Measurements from ENCODE around the gene TGFB1I1.

DNA sequence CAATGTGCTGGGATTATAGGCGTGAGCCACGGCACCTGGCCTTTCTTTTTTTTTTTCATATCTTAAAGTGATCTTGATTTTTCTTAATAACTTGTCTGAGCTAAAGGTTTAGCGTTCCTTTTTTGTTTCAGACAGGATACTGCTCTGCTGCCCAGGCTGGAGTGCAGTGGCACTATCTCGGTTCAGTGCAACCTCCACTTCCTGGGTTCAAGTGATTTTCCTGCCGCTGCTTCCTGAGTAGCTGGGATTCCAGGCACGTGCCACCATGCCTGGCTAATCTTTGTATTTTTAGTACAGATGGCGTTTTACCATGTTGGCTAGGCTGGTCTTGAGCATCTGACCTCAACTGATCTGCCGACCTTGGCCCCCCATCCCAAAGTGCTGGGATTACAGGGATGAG, 32.2 kb downstream of the TGFB1I1 start:
- no peak for TF ChIP-seq ZFP3 (CRISPR knock-in tag; IDR thresholded peaks at IDR 0.05)
- TF ChIP-seq ARNTL (CRISPR knock-in tag; IDR thresholded peaks at IDR 0.05; ENCODE audit: borderline replicate concordance, low read depth), result no peak
- TF ChIP-seq CSDC2 (CRISPR knock-in tag; IDR thresholded peaks at IDR 0.05), result no peak
- TF ChIP-seq, protein P1, sequence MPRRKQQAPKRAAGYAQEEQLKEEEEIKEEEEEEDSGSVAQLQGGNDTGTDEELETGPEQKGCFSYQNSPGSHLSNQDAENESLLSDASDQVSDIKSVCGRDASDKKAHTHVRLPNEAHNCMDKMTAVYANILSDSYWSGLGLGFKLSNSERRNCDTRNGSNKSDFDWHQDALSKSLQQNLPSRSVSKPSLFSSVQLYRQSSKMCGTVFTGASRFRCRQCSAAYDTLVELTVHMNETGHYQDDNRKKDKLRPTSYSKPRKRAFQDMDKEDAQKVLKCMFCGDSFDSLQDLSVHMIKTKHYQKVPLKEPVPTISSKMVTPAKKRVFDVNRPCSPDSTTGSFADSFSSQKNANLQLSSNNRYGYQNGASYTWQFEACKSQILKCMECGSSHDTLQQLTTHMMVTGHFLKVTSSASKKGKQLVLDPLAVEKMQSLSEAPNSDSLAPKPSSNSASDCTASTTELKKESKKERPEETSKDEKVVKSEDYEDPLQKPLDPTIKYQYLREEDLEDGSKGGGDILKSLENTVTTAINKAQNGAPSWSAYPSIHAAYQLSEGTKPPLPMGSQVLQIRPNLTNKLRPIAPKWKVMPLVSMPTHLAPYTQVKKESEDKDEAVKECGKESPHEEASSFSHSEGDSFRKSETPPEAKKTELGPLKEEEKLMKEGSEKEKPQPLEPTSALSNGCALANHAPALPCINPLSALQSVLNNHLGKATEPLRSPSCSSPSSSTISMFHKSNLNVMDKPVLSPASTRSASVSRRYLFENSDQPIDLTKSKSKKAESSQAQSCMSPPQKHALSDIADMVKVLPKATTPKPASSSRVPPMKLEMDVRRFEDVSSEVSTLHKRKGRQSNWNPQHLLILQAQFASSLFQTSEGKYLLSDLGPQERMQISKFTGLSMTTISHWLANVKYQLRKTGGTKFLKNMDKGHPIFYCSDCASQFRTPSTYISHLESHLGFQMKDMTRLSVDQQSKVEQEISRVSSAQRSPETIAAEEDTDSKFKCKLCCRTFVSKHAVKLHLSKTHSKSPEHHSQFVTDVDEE (CRISPR knock-in tag; IDR thresholded peaks at IDR 0.05), result no peak
- TF ChIP-seq ZNF565 (CRISPR knock-in tag; conservative IDR thresholded peaks at IDR 0.05; ENCODE audit: low read depth), result no peak
- no peak for TF ChIP-seq OSR1 (CRISPR knock-in tag; IDR thresholded peaks at IDR 0.05)
- TF ChIP-seq, protein P2, sequence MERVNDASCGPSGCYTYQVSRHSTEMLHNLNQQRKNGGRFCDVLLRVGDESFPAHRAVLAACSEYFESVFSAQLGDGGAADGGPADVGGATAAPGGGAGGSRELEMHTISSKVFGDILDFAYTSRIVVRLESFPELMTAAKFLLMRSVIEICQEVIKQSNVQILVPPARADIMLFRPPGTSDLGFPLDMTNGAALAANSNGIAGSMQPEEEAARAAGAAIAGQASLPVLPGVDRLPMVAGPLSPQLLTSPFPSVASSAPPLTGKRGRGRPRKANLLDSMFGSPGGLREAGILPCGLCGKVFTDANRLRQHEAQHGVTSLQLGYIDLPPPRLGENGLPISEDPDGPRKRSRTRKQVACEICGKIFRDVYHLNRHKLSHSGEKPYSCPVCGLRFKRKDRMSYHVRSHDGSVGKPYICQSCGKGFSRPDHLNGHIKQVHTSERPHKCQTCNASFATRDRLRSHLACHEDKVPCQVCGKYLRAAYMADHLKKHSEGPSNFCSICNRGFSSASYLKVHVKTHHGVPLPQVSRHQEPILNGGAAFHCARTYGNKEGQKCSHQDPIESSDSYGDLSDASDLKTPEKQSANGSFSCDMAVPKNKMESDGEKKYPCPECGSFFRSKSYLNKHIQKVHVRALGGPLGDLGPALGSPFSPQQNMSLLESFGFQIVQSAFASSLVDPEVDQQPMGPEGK (CRISPR knock-in tag; IDR thresholded peaks at IDR 0.05; ENCODE audit: borderline replicate concordance), result no peak
- TF ChIP-seq RARB (CRISPR knock-in tag; IDR thresholded peaks at IDR 0.05), result no peak
- no peak for TF ChIP-seq ZFP30 (CRISPR knock-in tag; IDR thresholded peaks at IDR 0.05)
- TF ChIP-seq, protein P3, sequence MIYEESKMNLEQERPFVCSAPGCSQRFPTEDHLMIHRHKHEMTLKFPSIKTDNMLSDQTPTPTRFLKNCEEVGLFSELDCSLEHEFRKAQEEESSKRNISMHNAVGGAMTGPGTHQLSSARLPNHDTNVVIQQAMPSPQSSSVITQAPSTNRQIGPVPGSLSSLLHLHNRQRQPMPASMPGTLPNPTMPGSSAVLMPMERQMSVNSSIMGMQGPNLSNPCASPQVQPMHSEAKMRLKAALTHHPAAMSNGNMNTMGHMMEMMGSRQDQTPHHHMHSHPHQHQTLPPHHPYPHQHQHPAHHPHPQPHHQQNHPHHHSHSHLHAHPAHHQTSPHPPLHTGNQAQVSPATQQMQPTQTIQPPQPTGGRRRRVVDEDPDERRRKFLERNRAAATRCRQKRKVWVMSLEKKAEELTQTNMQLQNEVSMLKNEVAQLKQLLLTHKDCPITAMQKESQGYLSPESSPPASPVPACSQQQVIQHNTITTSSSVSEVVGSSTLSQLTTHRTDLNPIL (CRISPR knock-in tag; IDR thresholded peaks at IDR 0.05; ENCODE audit: low read depth), result no peak
- no peak for TF ChIP-seq ZNF70 (CRISPR knock-in tag; IDR thresholded peaks at IDR 0.05)
- TF ChIP-seq, protein P4, sequence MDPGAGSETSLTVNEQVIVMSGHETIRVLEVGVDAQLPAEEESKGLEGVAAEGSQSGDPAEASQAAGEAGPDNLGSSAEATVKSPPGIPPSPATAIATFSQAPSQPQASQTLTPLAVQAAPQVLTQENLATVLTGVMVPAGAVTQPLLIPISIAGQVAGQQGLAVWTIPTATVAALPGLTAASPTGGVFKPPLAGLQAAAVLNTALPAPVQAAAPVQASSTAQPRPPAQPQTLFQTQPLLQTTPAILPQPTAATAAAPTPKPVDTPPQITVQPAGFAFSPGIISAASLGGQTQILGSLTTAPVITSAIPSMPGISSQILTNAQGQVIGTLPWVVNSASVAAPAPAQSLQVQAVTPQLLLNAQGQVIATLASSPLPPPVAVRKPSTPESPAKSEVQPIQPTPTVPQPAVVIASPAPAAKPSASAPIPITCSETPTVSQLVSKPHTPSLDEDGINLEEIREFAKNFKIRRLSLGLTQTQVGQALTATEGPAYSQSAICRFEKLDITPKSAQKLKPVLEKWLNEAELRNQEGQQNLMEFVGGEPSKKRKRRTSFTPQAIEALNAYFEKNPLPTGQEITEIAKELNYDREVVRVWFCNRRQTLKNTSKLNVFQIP (CRISPR knock-in tag; IDR thresholded peaks at IDR 0.05; ENCODE audit: borderline replicate concordance, low read depth), result no peak
